ENCODE results near the gene MYO9B.

The MYO9B gene

DNA sequence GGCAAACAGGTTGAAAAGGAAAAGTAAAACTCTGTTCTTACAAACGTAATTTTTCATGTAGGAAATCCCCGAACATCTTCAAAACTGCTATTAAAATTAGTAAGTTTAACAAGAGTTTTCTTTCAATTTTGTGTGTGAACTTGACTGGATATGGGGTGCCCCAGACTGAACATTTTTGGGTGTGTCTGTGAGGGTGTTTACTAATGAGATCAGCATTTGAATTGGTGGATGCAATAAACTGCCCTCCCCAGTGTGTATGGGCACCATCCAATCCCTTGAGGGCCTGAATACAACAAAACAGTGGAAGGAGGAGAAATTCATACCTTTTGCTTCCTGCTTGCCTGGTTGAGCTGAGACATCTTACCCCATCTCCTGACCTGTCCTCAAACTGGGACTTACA is 12.1 kb upstream of the MYO9B start:
- no peak for FAIRE-seq

- no peak for FAIRE-seq
Measured at GRCh38 chr19:17069193-17069592, 6.4 kb upstream of the MYO9B start.

GRCh38 chr19:17070421-17070820 is 5.2 kb upstream of the MYO9B start:
- no peak for FAIRE-seq

GRCh38 chr19:17070912-17071311 is 4.7 kb upstream of the MYO9B start:
- FAIRE-seq: no peak

DNA sequence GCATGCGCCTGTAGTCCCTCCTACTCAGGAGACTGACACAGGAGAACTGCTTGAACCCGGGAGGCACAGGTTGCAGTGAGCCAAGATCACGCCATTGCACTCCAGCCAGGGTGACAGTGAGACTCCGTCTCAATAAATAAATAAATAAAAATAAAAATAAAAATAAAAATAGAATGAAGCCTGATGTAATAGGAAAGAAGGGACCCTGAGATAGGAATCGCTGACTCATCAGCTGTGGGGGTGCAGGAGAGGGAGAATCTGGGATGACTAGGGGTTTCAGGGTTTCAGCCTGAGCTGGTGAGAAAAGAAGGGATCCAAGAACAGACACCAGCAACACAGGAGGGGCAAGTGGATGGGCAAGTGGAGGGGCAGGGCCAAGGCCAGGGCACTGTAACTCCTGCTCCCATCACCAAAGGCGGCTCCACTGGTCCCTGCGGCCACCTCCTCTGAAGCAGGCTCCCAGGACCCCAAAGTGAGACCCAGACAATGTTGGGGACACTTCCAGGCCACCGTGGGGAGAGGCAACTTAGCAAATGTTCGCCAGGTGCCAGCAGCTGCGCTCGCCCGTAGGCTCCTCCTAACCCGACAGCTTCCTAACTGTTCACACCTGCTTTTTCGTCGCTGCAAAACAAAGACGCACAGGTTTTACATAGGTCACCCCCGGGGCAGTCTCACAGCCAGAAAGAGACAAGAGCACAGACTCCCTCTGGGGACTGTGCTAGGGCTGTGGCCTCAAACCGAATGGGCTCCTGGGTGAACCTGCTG is 1.5 kb upstream of the MYO9B start:
- no peak for FAIRE-seq

DNA sequence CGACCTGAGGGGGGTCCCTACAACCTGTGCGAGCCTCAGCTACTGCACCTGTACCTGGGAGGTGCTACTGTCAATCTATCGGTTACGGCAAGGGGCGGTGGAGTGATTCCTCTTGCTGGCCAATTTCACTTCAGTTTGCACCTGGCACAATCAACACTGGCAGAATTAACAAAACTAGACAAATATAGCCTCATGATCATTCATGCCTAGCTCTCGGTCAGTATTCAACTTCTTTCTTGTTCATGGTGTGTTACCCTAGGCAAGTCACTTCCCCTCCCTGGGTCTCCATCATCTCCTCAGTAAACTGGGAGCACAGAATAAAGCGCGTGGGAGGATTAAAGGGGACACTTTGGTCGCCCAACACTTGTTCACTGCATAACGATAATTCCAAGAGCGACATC is 943 bp upstream of the MYO9B start:
- no peak for FAIRE-seq

GRCh38 chr19:17075864-17076542 is 426 bp downstream of the MYO9B start:
- FAIRE-seq: no peak

- FAIRE-seq: no peak
Measured at GRCh38 chr19:17076543-17076991, 990 bp downstream of the MYO9B start.

DNA sequence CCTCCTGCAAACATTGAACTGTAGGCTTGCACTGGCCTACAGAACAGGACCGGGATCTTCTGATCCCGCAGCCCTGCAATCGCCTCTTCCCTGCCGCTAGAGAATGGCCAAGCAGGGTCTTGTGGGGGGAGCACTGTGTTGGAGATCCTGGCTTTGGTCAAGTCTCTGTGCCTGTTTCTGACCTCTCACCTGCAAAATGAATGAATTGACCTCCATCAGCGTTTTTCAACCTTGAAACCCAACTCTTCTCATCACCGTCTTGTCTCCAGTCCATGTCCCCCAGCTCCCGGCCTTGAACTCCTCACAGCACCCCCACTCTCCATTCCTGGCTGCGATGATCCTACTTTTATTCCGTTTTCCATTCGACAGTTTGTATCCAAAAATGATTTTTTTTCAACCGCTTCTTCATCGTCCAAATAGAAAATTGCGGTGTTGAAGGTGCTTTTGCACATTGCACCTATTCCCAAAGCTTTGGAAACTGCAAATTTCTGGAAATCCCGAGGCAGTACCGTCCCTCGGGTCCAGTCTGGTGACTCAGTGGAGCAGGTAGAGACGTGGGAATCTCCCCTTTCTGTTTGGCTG is 2.0 kb downstream of the MYO9B start:
- FAIRE-seq: no peak

DNA sequence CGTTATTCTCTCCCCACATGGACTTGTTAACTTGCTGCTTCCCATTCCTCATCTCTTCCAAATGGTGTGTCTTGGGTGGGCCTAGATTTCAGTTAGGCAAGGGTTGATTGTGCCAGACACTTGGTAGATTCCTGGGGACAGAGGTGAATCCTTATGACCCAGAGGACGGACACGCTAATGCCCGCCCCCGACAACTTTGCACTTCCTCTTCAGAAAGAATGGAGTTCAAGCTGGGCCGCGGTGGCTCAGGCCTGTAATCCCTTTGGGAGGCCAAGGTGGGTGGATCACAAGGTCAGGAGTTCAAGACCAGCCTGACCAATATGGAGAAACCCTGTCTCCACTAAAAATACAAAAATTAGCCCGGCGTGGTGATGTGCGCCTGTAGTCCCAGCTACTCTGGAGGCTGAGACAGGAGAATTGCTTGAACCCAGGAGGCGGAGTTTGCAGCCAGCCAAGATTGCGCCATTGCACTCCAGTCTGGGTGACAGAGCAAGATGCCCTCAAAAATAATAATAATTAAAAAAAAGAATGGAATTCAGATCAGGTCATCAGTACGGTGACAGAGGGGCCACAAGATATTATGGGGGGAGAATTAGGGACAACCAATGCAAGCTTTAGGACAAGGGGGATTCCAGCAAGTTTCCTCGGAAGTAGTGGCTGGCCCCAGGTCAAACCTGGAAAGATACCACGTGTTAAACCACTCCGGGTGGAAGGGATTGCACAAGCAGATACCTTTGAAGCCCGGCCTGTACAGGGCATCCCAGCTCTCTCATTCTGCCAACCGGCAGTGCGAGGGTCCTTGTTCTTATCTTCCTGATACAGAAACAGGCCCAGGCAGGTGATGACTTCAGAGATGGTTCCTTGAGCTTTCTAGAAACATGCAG is 2.7 kb downstream of the MYO9B start:
- FAIRE-seq: no peak

DNA sequence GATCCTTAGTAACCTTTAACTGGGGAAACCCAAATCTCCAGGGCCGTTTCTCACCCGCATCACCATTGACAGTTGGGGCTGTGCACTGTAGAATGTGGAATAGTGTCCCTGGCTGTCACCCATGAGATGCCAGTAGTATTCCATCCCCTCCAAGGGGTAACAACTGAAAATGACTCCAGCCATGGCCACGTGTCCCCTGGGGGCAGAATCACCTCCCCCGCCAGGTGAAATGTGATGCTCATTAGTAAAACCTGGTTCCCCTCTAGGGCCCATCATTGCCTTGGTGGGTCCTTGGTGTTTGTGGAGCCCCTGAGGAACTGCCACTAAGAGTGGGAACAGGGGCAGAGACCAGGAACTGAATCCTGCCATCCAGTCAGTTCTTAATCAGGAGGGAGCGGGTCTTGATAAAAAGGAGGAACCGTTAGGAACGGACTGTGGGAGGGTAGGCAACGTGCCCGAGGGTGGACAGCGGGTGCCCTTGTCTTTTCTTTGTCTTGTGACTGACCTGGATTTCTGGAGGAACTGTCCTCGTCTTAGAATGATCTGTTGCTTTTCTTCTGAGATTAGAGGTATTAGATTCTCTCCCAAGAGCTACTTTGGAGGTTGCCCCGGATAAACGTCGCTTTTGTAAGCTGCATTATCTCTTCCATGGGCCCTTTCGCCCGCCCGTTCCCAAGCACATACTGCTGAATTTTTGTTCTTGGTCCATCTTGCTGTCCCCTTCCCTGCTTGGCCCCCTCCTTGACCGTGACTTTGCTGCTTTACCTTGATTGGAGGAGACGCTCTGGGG is 3.5 kb downstream of the MYO9B start:
- no peak for FAIRE-seq

GRCh38 chr19:17079710-17080439 is 4.3 kb downstream of the MYO9B start:
- peak; percentile 43 for FAIRE-seq

GRCh38 chr19:17080440-17080801 is 4.8 kb downstream of the MYO9B start:
- no peak for FAIRE-seq

DNA sequence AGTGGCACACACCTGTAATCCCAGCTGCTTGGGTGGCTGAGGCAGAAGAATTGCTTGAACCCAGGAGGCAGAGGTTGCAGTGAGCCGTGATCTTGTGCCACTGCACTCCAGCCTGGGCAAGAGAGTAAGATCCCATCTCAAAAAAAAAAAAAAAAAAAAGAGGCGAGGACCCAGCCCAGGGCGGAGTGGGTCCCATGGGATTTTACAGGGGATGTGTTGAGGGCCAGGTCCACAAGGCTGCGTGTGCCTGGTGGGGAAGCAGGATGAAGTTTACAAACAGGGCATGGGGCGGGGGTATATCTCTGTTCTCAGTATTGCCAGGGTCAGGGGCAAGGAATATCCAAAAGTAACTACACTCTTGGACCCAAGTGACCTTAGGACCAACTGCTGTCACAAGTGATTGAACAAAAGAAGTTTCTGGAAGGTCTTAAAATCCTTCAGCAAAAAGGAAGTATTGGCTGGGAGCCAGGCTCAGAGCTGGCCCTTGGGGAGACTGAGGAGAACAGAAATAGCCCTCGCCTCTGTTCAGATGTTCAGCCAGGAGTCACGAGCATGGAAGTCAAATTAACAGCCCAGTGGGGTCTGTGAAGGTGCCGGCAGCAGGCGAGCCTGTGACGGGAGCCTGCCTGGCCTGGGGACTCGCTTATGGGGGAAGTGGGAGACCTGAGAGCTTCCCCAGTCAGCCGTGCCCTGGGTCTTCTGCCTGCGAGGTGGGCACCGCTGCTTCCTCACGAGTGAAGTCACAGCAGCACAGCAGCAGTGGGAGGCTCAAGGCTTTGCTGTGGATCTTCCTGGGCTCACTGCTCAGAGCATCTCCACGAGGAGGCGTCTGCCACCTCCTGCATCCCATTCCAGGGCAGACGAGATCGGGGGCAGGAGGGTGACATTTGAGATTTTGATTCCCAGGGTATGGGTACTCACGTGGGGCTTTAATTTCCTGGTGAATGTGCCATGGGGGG is 6.4 kb downstream of the MYO9B start:
- no peak for FAIRE-seq

DNA sequence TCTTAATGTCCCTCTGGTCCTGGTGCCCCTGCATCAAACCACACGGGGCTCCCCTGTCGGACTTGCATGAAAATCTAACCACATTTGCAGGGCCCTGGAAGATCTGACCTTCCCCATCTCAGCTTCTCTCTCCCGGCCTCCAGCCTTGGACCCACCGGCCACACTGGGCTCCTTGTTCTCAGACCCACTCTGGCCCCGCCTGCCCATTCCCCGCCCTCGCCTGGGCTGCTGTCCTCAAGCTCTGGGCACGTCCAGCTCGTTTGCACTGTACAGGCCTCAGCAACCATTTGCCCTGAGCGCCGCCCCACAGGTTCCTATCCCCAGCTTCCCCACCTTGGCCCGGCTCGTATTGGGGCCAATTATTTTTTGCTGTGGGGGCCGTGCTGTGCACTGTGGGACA is 10.5 kb downstream of the MYO9B start:
- no peak for FAIRE-seq

DNA sequence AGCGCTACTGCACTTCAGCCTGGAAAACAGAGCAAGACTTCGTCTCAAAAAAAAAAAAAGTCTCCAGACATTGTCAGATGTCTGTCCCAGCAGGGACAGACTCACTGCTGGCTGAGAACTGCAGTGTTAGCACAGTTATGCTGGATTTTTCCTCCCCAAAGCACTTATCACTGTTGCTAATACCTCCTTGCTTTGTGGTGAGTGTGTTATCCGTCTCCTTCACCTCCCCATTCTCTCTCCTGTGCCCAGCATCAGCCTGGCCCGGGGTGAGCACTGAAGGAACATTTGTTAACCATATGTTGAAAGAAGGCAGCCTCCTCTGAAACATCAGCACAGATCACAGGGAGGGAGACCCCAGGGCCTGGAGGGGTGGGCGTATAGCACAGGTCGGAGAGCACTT is 11.3 kb downstream of the MYO9B start:
- FAIRE-seq: no peak

DNA sequence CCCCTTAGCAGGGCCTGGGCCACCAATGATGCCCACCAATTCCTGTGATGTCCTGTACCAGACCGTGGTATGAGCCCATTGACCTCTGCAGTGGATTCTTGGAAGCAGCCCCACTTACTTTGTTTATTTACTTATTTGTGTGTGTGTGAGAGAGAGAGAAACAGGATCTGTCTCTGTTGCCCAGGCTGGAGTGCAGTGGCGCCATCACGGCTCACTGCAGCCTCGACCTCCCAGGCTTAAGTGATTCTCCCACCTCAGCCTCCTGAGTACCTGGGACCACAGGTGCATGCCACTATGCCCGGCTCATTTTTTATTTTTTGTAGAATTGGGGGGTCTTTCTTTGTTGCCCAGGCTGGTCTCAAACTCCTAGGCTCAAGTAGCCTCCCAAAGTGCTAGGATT is 13.0 kb downstream of the MYO9B start:
- no peak for FAIRE-seq

- no peak for FAIRE-seq
Measured at GRCh38 chr19:17090583-17090982, 15.0 kb downstream of the MYO9B start.

DNA sequence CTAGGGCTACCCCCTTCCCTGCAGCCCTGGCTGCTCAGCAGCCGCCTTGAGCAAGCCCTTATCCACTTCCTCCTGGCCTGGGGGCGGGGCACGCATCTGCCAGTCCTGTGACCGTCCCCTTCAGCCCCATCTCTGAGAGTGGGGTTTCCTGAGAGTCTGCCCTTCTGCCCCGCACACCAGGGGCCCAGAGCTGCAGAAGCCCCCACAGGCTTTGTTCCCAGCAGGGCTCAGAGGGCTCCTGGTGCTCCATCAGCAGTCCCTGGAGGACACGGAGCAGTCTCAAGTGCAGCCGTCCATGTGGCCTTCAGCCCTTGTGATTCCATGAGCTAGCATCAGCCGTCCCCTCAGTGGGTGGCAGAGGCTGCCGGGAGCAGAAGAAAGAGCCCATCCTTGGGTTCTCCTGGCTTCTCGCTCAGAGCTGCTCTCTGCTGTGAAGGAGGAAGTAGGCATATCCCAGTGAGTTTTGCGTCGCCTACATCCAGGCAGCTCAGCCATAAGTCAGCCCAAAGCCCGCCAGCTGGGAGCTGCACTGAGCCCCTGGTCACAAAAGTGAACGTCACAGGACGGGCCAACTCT is 16.3 kb downstream of the MYO9B start:
- FAIRE-seq: no peak

DNA sequence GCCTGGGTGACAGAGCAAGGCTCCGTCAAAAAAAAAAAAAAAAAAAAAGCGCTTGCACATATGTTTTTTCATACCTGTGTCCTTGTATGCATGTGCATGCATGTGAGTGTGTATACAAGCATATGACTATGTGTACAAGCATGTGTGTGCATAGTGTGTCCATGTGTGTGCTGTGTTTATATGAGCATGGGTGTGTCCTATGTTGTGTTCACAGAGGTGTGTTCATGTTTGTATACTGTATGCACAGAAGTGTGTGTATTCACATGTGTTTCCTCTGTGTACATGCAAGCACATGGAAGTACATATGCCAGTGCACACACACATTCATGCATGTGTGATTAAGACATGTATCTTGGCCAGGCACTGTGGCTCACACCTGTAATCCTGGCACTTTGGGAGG is 17.1 kb downstream of the MYO9B start:
- no peak for FAIRE-seq

All from endometrium (tissue), 2 donors.